HG02973 (cell line): Measurements from ENCODE around the gene AGGF1.
A peak's percentile ranks its signal among the peaks of the same experiment; 100 is the strongest.
"Not testable (repeated sequence)": the region's sequence is repeated elsewhere in the genome, so short reads cannot be mapped to it uniquely, and the experiment has no call there.

Source experiments
- ATAC-seq: cut with Tn5 transposase; IDR thresholded peaks from one replicate; pipeline ENCODE4 v1.9.1; 2021; ENCODE audit warnings: moderate library complexity; ENCODE audit not compliant: unreplicated experiment

The AGGF1 gene

GRCh38 chr5:77024490-77024889, 5.7 kb upstream of the AGGF1 start:
- ATAC-seq, result no peak

GRCh38 chr5:77028631-77029375, 1.4 kb upstream of the AGGF1 start:
- ATAC-seq, result no peak

- no peak for ATAC-seq
Measured at GRCh38 chr5:77029376-77029885, 773 bp upstream of the AGGF1 start.

- ATAC-seq, result no peak
Measured at GRCh38 chr5:77031891-77032290, 1.7 kb downstream of the AGGF1 start.

- no peak for ATAC-seq
Measured at GRCh38 chr5:77032635-77033034, 2.4 kb downstream of the AGGF1 start.

GRCh38 chr5:77033338-77033737, 3.1 kb downstream of the AGGF1 start:
- ATAC-seq, result no peak

- no peak for ATAC-seq
Measured at GRCh38 chr5:77035950-77036349, 5.7 kb downstream of the AGGF1 start.

- no peak for ATAC-seq
Measured at GRCh38 chr5:77046416-77047073, 16.3 kb downstream of the AGGF1 start.

GRCh38 chr5:77064040-77064439, 33.8 kb downstream of the AGGF1 start:
- ATAC-seq, result no peak

GRCh38 chr5:77065256-77065655, 35.1 kb downstream of the AGGF1 start:
- ATAC-seq, result no peak

GRCh38 chr5:77066184-77066583, 36.0 kb downstream of the AGGF1 start:
- ATAC-seq, result no peak

- no peak for ATAC-seq
Measured at GRCh38 chr5:77066823-77067442, 36.7 kb downstream of the AGGF1 start.

GRCh38 chr5:77073667-77074066, 43.5 kb downstream of the AGGF1 start:
- no peak for ATAC-seq

- no peak for ATAC-seq
Measured at GRCh38 chr5:77074745-77075144, 44.5 kb downstream of the AGGF1 start.

- ATAC-seq, result peak; percentile 81
Measured at GRCh38 chr5:77076961-77077828, 47.0 kb downstream of the AGGF1 start.

GRCh38 chr5:77077829-77078176, 47.6 kb downstream of the AGGF1 start:
- ATAC-seq, result no peak

GRCh38 chr5:77080479-77080878, 50.3 kb downstream of the AGGF1 start:
- not testable (repeated sequence) for ATAC-seq

- no peak for ATAC-seq
Measured at GRCh38 chr5:77080905-77081304, 50.7 kb downstream of the AGGF1 start.

GRCh38 chr5:77082280-77082679, 52.1 kb downstream of the AGGF1 start:
- ATAC-seq, result no peak

- ATAC-seq, result no peak
Measured at GRCh38 chr5:77083088-77083487, 52.9 kb downstream of the AGGF1 start.

GRCh38 chr5:77086368-77086688, 56.1 kb downstream of the AGGF1 start:
- ATAC-seq, result no peak
